GM23338 (cell line): ENCODE results near the gene PARD6A. TPM values are rescaled to one million over a fixed set of nuclear protein-coding genes. Genes with fewer than 3 reads are reported as not detected.

Experiments
- ATAC-seq: fragments of 200-7000 bp; cut with Tn5 transposase; 3 replicates; pipeline ENCODE4 v1.9.1; 2020
- DNase-seq: peaks from one replicate; pipeline ENCODE4 v3.0.0-alpha.2; 2015; ENCODE audit warnings: low spot score
- H2AFZ ChIP-seq: fragments of 200-600 bp; sonication (generic); 2 replicates; pipeline ENCODE4 v1.8.0; 2016; ENCODE audit warnings: antibody characterized with exemption, mild to moderate bottlenecking, moderate library complexity
- H3F3A ChIP-seq: fragments of 200-600 bp; sonication (generic); replicated peaks from 2 replicates; pipeline ENCODE4 v1.8.0; 2017; ENCODE audit warnings: antibody characterized with exemption, mixed run types, low read depth
- H3K27ac ChIP-seq: fragments of 200-600 bp; sonication (generic); 2 replicates; pipeline ENCODE4 v1.6.1; 2016; ENCODE audit warnings: low read depth
- H3K27me3 ChIP-seq: fragments of 200-600 bp; sonication (generic); 2 replicates; pipeline ENCODE4 v1.8.0; 2016; ENCODE audit warnings: mild to moderate bottlenecking, mixed run types, moderate library complexity; ENCODE audit not compliant: insufficient read depth
- H3K36me3 ChIP-seq: fragments of 200-600 bp; sonication (generic); 2 replicates; pipeline ENCODE4 v1.8.0; 2016; ENCODE audit warnings: mild to moderate bottlenecking; ENCODE audit not compliant: insufficient read depth
- H3K4me1 ChIP-seq: fragments of 200-600 bp; sonication (generic); 2 replicates; pipeline ENCODE4 v1.8.0; 2016; ENCODE audit warnings: mild to moderate bottlenecking, moderate library complexity; ENCODE audit not compliant: insufficient read depth
- H3K4me2 ChIP-seq: fragments of 200-600 bp; sonication (generic); 2 replicates; pipeline ENCODE4 v1.7.1; 2017; ENCODE audit warnings: mixed run types
- H3K4me3 ChIP-seq: fragments of 200-600 bp; sonication (generic); 2 replicates; pipeline ENCODE4 v1.6.1; 2016; ENCODE audit warnings: mixed run types
- H3K79me2 ChIP-seq: fragments of 200-600 bp; sonication (generic); replicated peaks from 2 replicates; pipeline ENCODE4 v1.8.0; 2017; ENCODE audit warnings: mild to moderate bottlenecking; ENCODE audit not compliant: insufficient read depth
- H3K9me2 ChIP-seq: fragments of 200-600 bp; sonication (generic); 2 replicates; pipeline ENCODE4 v1.8.0; 2017; ENCODE audit not compliant: insufficient read depth
- H4K20me1 ChIP-seq: fragments of 200-600 bp; sonication (generic); replicated peaks from 2 replicates; pipeline ENCODE4 v1.8.0; 2017; ENCODE audit warnings: mild to moderate bottlenecking; ENCODE audit not compliant: insufficient read depth
- H3K27ac Mint-ChIP-seq: 2 replicates; pipeline ENCODE4 v1.8.0; 2020; ENCODE audit warnings: inconsistent platforms, mild to moderate bottlenecking, moderate library complexity, mixed read lengths
- H3K27me3 Mint-ChIP-seq: 3 replicates; pipeline ENCODE4 v1.8.0; 2022; ENCODE audit warnings: low read depth, mild to moderate bottlenecking, moderate library complexity, mixed read lengths, inconsistent platforms; ENCODE audit not compliant: insufficient read depth, poor library complexity
- H3K36me3 Mint-ChIP-seq: 3 replicates; pipeline ENCODE4 v1.8.0; 2021; ENCODE audit warnings: low read depth, mild to moderate bottlenecking, inconsistent platforms, moderate library complexity, mixed read lengths
- H3K4me1 Mint-ChIP-seq: 3 replicates; pipeline ENCODE4 v1.8.0; 2020; ENCODE audit warnings: mild to moderate bottlenecking, inconsistent platforms, mixed read lengths
- H3K4me3 Mint-ChIP-seq: 3 replicates; pipeline ENCODE4 v1.8.0; 2021; ENCODE audit warnings: moderate library complexity, mild to moderate bottlenecking, inconsistent platforms, mixed read lengths
- H3K9me3 Mint-ChIP-seq: 3 replicates; pipeline ENCODE4 v1.8.0; 2020; ENCODE audit warnings: moderate library complexity, mild to moderate bottlenecking, inconsistent platforms, mixed read lengths
- CREB1 ChIP-seq: fragments of 250-450 bp; sonication (Bioruptor Pico); IDR thresholded peaks from 2 replicates; pipeline ENCODE4 v1.5.0; 2020; ENCODE audit warnings: low read depth, mild to moderate bottlenecking, moderate library complexity
- EZH2 ChIP-seq: fragments of 200-600 bp; sonication (generic); IDR thresholded peaks from one replicate; pipeline ENCODE4 v1.8.0; 2017; ENCODE audit warnings: antibody characterized with exemption, mild to moderate bottlenecking, low read depth; ENCODE audit not compliant: unreplicated experiment
- NANOG ChIP-seq: IDR thresholded peaks from 2 replicates; pipeline ENCODE4 v1.6.1; 2016; ENCODE audit warnings: antibody characterized with exemption, borderline replicate concordance
- POLR2AphosphoS5 ChIP-seq: IDR thresholded peaks from 2 replicates; pipeline ENCODE4 v1.6.1; 2016; ENCODE audit warnings: antibody characterized with exemption, low read depth
- REST ChIP-seq: IDR thresholded peaks from one replicate; pipeline ENCODE4 v1.6.1; 2018; ENCODE audit warnings: antibody characterized with exemption; ENCODE audit not compliant: unreplicated experiment
- STAT1 ChIP-seq: IDR thresholded peaks from one replicate; pipeline ENCODE4 v1.6.1; 2016; ENCODE audit warnings: antibody characterized with exemption; ENCODE audit not compliant: unreplicated experiment
- ZNF462 ChIP-seq: fragments of 250-450 bp; sonication (Bioruptor Pico); IDR thresholded peaks from 2 replicates; pipeline ENCODE4 v1.5.0; 2020; ENCODE audit warnings: mild to moderate bottlenecking, moderate library complexity
- polyA plus RNA-seq: library from polyadenylated mRNA; unstranded; fragments of >200 nt; fragmentation: Nextera tagmentation; extraction: Ambion mirVana; gene quantifications from 2 replicates; pipeline ENCODE4 v1.2.1, GENCODE V29; 2016
- total RNA-seq: library from RNA; depleted of rRNA; stranded (reverse); fragments of >200 nt; shearing (Covaris generic); gene quantifications from 2 replicates; pipeline ENCODE4 v1.2.3, GENCODE V29; 2014

The PARD6A gene
- total and polyA plus RNA-seq, 2 experiments from 2014 or later = 11.1 to 15.7 TPM

DNA sequence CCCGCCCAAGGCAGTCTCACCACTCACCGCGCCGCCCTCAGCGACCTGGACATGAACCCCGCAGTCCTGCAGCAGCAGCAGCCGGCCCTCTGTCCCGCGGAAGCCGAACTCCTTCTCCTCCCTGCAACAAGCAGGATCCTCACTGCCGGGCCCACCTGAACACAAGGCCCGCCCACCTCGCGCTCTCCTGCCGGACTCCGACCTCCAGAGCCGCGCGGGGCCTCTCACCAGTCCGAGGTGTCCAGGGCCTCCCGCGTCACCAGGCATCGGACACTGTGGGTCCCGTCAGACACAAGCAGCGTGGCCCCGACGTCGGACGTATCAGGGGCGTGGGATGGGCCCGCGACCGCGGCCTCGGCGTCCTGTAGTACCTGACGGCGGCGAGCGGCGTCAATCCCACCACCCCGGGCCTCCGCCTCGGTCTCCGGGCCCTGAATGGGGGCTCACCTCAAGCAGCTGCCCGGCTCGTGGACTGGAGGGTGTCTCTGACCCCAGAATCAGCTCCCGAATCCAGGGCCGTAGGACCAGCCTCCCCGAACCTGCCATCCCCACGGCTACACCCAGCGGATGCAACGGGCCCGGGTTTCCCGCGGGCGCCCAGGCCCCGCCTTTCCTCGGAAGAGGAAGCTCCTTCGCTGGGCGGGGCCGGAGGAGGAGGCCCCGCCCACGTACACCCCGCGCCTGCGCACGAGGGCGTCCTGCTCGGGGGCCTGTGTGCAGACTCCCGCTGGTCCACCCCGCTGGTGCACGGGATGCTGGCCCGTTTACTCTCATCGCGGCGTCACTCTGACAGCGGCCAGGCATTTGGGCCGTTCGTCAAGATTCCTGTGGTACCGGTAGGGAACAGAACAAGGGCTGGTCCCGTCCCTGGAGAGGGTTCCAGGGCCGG lies 841 bp upstream of the PARD6A start, which contains the start of gene ACD:
Gene ACD, minus strand, starts transcription at position 586 of the 889 bp plus-strand sequence. Its CDS starts 40 bp downstream, at position 546.
- Mint-ChIP-seq H3K9me3 (no peaks in the 10 kb centered on the region; the same call in 2 of the 3 replicates), H3K4me1 (peaks cover 14% of the 10 kb centered on the region), H3K36me3 (peaks cover 8% of the 10 kb centered on the region), H3K27me3 (peaks cover 30% of the 10 kb centered on the region), H3K4me3 (peak within 1 kb of the TSS; percentile 90), H3K27ac (peak within 1 kb of the TSS; percentile 98)
- no peak for TF ChIP-seq REST
- peak; percentile 96 for TF ChIP-seq POLR2AphosphoS5
- TF ChIP-seq CREB1 = 0 out of 2 replicates have a peak, but pooled peaks have one; percentile 12
- Histone ChIP-seq H3K4me1 (peaks cover 7% of the 10 kb centered on the region; the same call in 1 of the 2 replicates), H3F3A (peaks cover 22% of the 10 kb centered on the region), H4K20me1 (peaks cover 5% of the 10 kb centered on the region; the same call in 1 of the 2 replicates), H2AFZ (peak within 1 kb of the TSS; percentile 99), H3K4me2 (peak within 1 kb of the TSS; percentile 99), H3K27me3 (peaks cover under 1% of the 10 kb centered on the region; the same call in 1 of the 2 replicates), H3K79me2 (no peaks in the 10 kb centered on the region), H3K9me2 (no peaks in the 10 kb centered on the region), H3K36me3 (no peaks in the 10 kb centered on the region), H3K27ac (peak within 1 kb of the TSS; percentile 72), H3K4me3 (peak within 1 kb of the TSS; percentile 99)
- ATAC-seq (peak; percentile 45), DNase-seq (peak; percentile 91)

- Mint-ChIP-seq H3K4me1 (peaks cover 18% of the 10 kb centered on the region), H3K27me3 (peaks cover 26% of the 10 kb centered on the region), H3K9me3 (no peaks in the 10 kb centered on the region; the same call in 2 of the 3 replicates), H3K4me3 (peak overlapping the region; percentile 86), H3K27ac (peak overlapping the region; percentile 91), H3K36me3 (peaks cover 3% of the 10 kb centered on the region)
- Histone ChIP-seq H3K27ac (peak overlapping the region; percentile 51; the same call in 1 of the 2 replicates), H3K79me2 (no peaks in the 10 kb centered on the region), H3K4me3 (peak overlapping the region; percentile 99), H3K4me1 (peaks cover 7% of the 10 kb centered on the region; the same call in 1 of the 2 replicates), H3K9me2 (no peaks in the 10 kb centered on the region), H3K27me3 (0 out of 2 replicates have a peak, but pooled peaks cover 4% of the 10 kb centered on the region), H4K20me1 (peaks cover 5% of the 10 kb centered on the region; the same call in 1 of the 2 replicates), H3K4me2 (peak overlapping the region; percentile 94), H3K36me3 (no peaks in the 10 kb centered on the region), H3F3A (peaks cover 27% of the 10 kb centered on the region), H2AFZ (peak overlapping the region; percentile 64)
- DNase-seq = peak; percentile 86
- peak; percentile 20 for ATAC-seq
- TF ChIP-seq NANOG = no peak
- TF ChIP-seq EZH2 = no peak
- TF ChIP-seq STAT1 = no peak
- no peak for TF ChIP-seq ZNF462 (CRISPR knock-in tag)
Measured at GRCh38 chr16:67661101-67661761, 471 bp downstream of the PARD6A start.
